ENCODE data around the gene SOCS2.

GRCh38 chr12:93565760-93566159 is 6.7 kb upstream of the SOCS2 start:
- TF ChIP-seq, protein P1, sequence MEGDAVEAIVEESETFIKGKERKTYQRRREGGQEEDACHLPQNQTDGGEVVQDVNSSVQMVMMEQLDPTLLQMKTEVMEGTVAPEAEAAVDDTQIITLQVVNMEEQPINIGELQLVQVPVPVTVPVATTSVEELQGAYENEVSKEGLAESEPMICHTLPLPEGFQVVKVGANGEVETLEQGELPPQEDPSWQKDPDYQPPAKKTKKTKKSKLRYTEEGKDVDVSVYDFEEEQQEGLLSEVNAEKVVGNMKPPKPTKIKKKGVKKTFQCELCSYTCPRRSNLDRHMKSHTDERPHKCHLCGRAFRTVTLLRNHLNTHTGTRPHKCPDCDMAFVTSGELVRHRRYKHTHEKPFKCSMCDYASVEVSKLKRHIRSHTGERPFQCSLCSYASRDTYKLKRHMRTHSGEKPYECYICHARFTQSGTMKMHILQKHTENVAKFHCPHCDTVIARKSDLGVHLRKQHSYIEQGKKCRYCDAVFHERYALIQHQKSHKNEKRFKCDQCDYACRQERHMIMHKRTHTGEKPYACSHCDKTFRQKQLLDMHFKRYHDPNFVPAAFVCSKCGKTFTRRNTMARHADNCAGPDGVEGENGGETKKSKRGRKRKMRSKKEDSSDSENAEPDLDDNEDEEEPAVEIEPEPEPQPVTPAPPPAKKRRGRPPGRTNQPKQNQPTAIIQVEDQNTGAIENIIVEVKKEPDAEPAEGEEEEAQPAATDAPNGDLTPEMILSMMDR (IDR thresholded peaks at IDR 0.05): no peak
- no peak for TF ChIP-seq POLR2A (IDR thresholded peaks at IDR 0.05)
